Astrocyte of the cerebellum (primary cell): ENCODE measurements around the gene ZNF256.

Experiments used
- DNase-seq: peaks from one replicate; pipeline ENCODE4 v3.0.0-alpha.2; 2011; ENCODE audit warnings: low read depth
- H3K4me3 ChIP-seq: 2 replicates; pipeline ENCODE4 v1.5.1; 2011; ENCODE audit warnings: mild to moderate bottlenecking, low read depth, low read length, moderate library complexity
- in situ Hi-C: cut with HindIII; loops from 2 replicates; pipeline ENCODE4 v1.10.0; 2017; ENCODE audit warnings: low sequenced_read_pairs
- TF ChIP-seq, protein P1 (sequence below): IDR thresholded peaks from 2 replicates; pipeline ENCODE4 v1.5.1; 2012; ENCODE audit warnings: low read length, low read depth, moderate library complexity, mild to moderate bottlenecking; ENCODE audit errors: missing control alignments

Gene ZNF256

GRCh38 chr19:57954996-57955395 is 7.5 kb upstream of the ZNF256 start:
- in situ Hi-C loops = no loop called here
- TF ChIP-seq, protein P1, sequence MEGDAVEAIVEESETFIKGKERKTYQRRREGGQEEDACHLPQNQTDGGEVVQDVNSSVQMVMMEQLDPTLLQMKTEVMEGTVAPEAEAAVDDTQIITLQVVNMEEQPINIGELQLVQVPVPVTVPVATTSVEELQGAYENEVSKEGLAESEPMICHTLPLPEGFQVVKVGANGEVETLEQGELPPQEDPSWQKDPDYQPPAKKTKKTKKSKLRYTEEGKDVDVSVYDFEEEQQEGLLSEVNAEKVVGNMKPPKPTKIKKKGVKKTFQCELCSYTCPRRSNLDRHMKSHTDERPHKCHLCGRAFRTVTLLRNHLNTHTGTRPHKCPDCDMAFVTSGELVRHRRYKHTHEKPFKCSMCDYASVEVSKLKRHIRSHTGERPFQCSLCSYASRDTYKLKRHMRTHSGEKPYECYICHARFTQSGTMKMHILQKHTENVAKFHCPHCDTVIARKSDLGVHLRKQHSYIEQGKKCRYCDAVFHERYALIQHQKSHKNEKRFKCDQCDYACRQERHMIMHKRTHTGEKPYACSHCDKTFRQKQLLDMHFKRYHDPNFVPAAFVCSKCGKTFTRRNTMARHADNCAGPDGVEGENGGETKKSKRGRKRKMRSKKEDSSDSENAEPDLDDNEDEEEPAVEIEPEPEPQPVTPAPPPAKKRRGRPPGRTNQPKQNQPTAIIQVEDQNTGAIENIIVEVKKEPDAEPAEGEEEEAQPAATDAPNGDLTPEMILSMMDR = no peak

DNA sequence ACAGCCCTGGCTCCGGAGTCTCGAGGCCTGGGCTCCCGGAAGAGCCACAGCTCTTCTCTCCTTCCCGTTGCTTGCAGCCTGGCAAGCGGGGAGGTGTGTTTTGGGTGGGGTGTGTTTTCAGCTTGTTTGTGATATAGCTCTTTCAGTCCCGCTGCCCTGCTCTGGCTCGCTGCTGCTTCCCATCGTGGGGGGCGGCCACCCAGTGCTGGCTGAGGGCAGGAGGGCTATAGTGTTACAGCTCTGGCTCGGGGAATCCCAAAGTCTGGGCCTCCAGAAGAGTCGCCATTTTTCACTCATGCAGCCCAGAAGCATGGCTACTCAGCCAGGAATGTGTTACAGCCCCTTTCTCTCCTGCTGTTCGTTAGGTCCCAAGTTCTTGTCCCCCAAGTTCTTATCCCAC is 2.2 kb upstream of the ZNF256 start:
- DNase-seq = no peak
- in situ Hi-C loops = no loop called here
- TF ChIP-seq, protein P1 = no peak
- H3K4me3 ChIP-seq = no peak overlapping the region

More at GRCh38 chr19:57954996-57955395, 7.5 kb upstream of the ZNF256 start:
- DNase-seq = no peak
- no peak overlapping the region for H3K4me3 ChIP-seq

DNA sequence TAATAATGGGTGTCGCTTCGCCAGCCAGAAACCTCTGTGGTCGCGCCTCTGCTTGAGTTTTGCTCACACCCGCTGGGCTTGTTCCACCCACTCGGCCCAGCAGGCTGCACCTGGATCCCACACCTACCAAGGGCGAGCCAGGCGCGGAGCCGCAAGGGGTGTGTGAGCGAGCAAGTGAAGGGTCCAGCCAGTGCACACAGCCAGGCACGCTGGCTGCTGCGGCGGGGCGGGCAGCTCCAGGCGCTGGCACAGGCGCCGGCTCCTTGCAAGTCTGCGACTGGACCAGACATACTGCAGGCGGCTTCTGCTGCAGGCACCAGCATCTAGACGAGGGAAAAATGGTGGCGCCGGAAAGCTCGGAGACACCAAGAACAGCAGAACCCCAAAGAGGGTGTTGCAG is 1.8 kb upstream of the ZNF256 start:
- H3K4me3 ChIP-seq = no peak overlapping the region
- no peak for DNase-seq
- in situ Hi-C loops = no loop called here
- TF ChIP-seq, protein P1 = no peak

- TF ChIP-seq, protein P1 = no peak
- in situ Hi-C loops = no loop called here
- H3K4me3 ChIP-seq = peak overlapping the region; percentile 93
- no peak for DNase-seq
Observed at GRCh38 chr19:57947088-57947418, 453 bp downstream of the ZNF256 start.

GRCh38 chr19:57946316-57946715 is 1.2 kb downstream of the ZNF256 start:
- in situ Hi-C loops = no loop called here
- peak overlapping the region; percentile 93 for H3K4me3 ChIP-seq
- no peak for DNase-seq
- TF ChIP-seq, protein P1 = no peak

DNA sequence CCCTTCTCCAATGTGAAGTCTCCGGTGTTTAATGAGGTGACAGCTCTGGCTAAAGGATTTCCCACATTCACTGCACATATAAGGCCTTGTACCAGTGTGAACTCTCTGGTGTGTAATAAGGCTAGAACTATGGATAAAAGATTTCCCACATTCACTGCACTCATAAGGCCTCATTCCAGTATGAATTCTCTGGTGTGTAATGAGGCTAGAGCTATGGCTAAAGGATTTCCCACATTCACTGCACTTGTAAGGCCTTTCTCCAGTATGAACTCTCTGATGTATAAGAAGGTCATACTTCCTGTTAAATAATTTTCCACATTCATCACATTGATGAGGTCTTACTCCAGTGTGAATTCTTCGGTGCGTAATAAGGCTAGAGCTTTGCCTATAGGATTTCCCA is 5.9 kb downstream of the ZNF256 start:
- DNase-seq = no peak
- in situ Hi-C loops = no loop called here
- TF ChIP-seq, protein P1 = no peak
- H3K4me3 ChIP-seq = no peak overlapping the region

DNA sequence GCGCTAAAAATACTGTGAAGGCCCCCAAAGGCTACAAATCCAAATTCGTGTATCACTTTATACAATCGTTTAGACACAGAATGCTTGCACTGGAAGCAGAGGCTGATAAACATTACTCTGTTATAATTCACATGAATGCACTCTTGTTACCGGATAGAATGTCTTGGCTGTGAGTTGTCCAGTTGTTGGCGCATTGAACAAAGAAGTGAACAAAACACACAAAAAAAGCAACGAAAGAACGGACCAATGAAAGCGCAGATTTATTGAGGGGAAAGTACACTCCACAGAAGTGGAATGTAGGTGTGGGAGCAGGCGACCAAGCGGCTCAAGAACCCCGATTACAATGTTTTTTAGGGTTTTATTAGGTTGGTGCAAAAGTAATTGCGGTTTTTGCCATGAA is 11.8 kb downstream of the ZNF256 start:
- TF ChIP-seq, protein P1 = no peak
- H3K4me3 ChIP-seq = no peak overlapping the region
- no peak for DNase-seq
- in situ Hi-C loops = no loop called here
